GM23248 (cell line): ENCODE measurements around the gene CCND1.

Source experiments
- EZH2 ChIP-seq: fragments of 200-600 bp; sonication (generic); IDR thresholded peaks from 2 replicates; pipeline ENCODE4 v1.6.1; 2018; ENCODE audit warnings: antibody characterized with exemption, mild to moderate bottlenecking; ENCODE audit not compliant: insufficient read depth, poor library complexity, severe bottlenecking
- EZH2phosphoT487 ChIP-seq: fragments of 200-600 bp; sonication (generic); IDR thresholded peaks from 2 replicates; pipeline ENCODE4 v1.6.1; 2018; ENCODE audit warnings: antibody characterized with exemption, moderate library complexity, mild to moderate bottlenecking, low read depth; ENCODE audit not compliant: insufficient read depth

DNA sequence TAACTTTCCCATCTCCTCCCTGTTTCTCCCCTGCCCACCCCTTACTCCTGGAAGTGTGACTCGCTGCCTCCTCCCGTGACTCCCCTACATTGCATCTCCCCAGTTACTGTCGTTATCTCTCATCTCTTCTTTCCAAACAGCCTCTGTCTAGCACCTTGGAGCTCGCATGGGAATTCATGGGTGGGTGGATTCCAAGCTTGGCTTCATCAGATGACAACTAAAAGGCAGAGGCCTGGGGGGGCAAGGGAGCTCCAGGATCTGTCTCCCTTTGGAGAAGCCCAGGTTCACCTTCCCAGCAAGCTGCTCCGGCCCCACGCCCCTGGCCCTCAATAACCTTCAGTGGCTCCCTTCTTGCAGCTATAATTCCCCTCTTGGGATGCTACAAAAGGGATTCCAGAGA, 6.9 kb upstream of the CCND1 start:
- no peak for TF ChIP-seq EZH2
- no peak for TF ChIP-seq EZH2phosphoT487
